ENCODE results near the gene ELF2.

Gene ELF2

DNA sequence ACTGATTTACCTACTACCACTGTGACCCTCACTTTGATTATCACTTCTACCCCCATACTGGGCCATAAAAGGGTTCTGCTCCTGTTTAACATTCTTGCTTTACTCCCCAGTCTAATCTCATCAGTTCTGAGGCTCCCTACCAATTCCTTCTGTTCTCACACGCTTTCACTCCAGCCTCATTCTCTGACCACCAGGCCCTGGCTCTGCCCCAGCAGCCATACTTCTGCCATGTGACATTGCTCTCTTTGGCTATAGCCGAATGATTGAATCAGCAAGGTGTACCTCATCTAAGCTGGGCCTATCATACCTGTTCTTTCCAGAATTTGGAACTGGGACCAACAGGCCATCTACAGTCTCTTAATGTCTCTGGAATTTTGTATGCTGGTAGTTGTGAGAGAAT lies 14.4 kb upstream of the ELF2 start:
- peak overlapping the region; percentile 7 for H2AFZ ChIP-seq
- H3K9me3 ChIP-seq (ENCODE audit: control insufficient read depth, low read length): no peaks in the 10 kb centered on the region
- H3K27ac ChIP-seq: no peak overlapping the region
- H3K4me3 ChIP-seq (ENCODE audit: low read depth, low read length): no peak overlapping the region
- H3K9ac ChIP-seq: no peak overlapping the region
- H3K79me2 ChIP-seq: no peaks in the 10 kb centered on the region
- no peaks in the 10 kb centered on the region for H3K36me3 ChIP-seq (ENCODE audit: control insufficient read depth, insufficient read depth, low read length)
- no peak overlapping the region for H3K4me2 ChIP-seq (ENCODE audit: low read length)
- H3K27me3 ChIP-seq (ENCODE audit: control insufficient read depth, insufficient read depth, low read length): no peaks in the 10 kb centered on the region
- TF ChIP-seq, protein P1, sequence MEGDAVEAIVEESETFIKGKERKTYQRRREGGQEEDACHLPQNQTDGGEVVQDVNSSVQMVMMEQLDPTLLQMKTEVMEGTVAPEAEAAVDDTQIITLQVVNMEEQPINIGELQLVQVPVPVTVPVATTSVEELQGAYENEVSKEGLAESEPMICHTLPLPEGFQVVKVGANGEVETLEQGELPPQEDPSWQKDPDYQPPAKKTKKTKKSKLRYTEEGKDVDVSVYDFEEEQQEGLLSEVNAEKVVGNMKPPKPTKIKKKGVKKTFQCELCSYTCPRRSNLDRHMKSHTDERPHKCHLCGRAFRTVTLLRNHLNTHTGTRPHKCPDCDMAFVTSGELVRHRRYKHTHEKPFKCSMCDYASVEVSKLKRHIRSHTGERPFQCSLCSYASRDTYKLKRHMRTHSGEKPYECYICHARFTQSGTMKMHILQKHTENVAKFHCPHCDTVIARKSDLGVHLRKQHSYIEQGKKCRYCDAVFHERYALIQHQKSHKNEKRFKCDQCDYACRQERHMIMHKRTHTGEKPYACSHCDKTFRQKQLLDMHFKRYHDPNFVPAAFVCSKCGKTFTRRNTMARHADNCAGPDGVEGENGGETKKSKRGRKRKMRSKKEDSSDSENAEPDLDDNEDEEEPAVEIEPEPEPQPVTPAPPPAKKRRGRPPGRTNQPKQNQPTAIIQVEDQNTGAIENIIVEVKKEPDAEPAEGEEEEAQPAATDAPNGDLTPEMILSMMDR (IDR thresholded peaks at IDR 0.05): no peak
- no peaks in the 10 kb centered on the region for H3K4me1 ChIP-seq

DNA sequence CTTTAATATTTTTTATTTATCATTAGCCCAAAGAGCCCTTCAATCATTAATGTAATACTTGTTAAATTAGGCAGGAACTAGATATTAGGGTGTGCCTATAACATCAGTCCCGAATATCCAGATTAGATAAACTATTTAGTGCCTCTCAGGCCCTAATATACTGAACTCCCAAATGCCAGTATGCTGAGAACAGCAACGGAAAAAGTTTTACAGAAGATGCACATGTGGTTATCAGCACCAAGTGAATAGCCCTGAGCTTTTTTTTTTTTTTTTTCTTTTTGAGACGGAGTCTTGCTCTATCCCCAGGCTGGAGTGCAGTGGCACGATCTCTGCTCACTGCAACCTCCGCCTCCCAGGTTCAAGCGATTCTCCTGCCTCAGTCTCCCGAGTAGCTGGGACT lies 13.0 kb upstream of the ELF2 start:
- H3K9ac ChIP-seq: no peak overlapping the region
- TF ChIP-seq, protein P1 (IDR thresholded peaks at IDR 0.05): no peak
- no peak overlapping the region for H3K27ac ChIP-seq

DNA sequence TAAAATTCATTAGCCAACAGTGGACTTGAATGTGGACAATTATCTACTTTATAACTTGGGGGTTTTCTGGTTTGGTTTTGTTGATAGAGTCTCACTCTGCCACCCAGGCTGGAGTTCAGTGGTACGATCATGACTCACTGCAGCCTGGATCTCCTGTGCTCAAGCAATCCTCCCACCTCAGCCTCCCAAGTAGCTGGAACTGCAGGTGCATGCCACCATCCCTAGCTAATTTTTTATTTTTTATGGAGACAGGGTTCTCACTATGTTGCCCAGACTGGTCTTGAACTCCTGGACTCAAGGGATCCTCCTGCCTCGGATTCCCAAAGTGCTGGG lies 12.4 kb upstream of the ELF2 start:
- TF ChIP-seq, protein P1 (IDR thresholded peaks at IDR 0.05): no peak
- no peaks in the 10 kb centered on the region for H3K27me3 ChIP-seq (ENCODE audit: control insufficient read depth, insufficient read depth, low read length)
- no peak overlapping the region for H3K4me3 ChIP-seq (ENCODE audit: low read depth, low read length)
- H3K9ac ChIP-seq: no peak overlapping the region
- no peaks in the 10 kb centered on the region for H3K9me3 ChIP-seq (ENCODE audit: control insufficient read depth, low read length)
- H3K4me2 ChIP-seq (ENCODE audit: low read length): no peak overlapping the region
- H3K36me3 ChIP-seq (ENCODE audit: control insufficient read depth, insufficient read depth, low read length): no peaks in the 10 kb centered on the region
- no peak overlapping the region for H2AFZ ChIP-seq
- H3K79me2 ChIP-seq: no peaks in the 10 kb centered on the region
- no peak overlapping the region for H3K27ac ChIP-seq
- H3K4me1 ChIP-seq: no peaks in the 10 kb centered on the region

More for the DNA sequence above, 13.0 kb upstream of the ELF2 start:
- no peaks in the 10 kb centered on the region for H3K79me2 ChIP-seq
- H3K36me3 ChIP-seq (ENCODE audit: control insufficient read depth, insufficient read depth, low read length): no peaks in the 10 kb centered on the region
- no peaks in the 10 kb centered on the region for H3K9me3 ChIP-seq (ENCODE audit: control insufficient read depth, low read length)
- no peaks in the 10 kb centered on the region for H3K4me1 ChIP-seq
- no peak overlapping the region for H3K4me2 ChIP-seq (ENCODE audit: low read length)
- no peak overlapping the region for H3K4me3 ChIP-seq (ENCODE audit: low read depth, low read length)
- H2AFZ ChIP-seq: no peak overlapping the region
- no peaks in the 10 kb centered on the region for H3K27me3 ChIP-seq (ENCODE audit: control insufficient read depth, insufficient read depth, low read length)

DNA sequence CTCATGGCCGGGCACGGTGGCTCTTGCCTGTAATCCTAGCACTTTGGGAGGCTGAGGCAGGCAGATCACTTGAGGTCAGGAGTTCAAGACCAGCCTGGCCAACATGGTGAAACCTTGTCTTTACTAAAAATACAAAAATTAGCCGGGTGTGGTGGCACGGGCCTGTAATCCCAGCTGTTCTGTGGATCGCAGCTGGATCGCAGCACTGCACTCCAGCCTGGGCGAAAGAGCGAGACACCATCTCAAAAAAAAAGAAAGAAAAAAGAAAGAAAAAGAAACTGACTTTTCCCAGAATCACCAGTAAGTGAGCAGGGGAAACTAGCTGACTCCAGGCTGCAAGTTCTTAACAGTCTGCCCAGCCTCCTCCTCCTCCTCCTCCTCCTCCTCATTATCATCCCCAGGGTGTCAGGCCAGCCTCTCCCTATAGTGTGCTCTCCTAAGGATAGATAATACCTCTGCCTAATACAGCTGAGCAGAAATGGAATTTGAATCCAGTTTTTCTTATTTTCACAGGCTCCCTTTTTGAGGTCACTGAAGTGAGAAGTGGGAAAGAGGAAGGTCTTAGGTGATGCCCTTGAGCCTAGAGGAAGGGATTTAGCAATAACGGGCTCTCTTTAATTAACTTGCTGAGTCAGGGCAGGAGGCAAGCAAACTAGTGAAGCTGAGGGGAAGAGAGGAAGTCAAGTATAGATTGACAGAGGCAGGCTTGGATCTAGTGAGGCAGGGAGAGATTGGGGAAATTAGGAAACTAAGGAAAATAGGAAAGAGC lies 11.8 kb upstream of the ELF2 start:
- H3K27me3 ChIP-seq (ENCODE audit: control insufficient read depth, insufficient read depth, low read length): no peaks in the 10 kb centered on the region
- no peak overlapping the region for H3K4me3 ChIP-seq (ENCODE audit: low read depth, low read length)
- H3K27ac ChIP-seq: no peak overlapping the region
- H2AFZ ChIP-seq: peak overlapping the region; percentile 38
- no peaks in the 10 kb centered on the region for H3K36me3 ChIP-seq (ENCODE audit: control insufficient read depth, insufficient read depth, low read length)
- TF ChIP-seq, protein P1 (IDR thresholded peaks at IDR 0.05): no peak
- H3K79me2 ChIP-seq: no peaks in the 10 kb centered on the region
- no peaks in the 10 kb centered on the region for H3K9me3 ChIP-seq (ENCODE audit: control insufficient read depth, low read length)
- H3K4me1 ChIP-seq: no peaks in the 10 kb centered on the region
- no peak overlapping the region for H3K9ac ChIP-seq
- no peak overlapping the region for H3K4me2 ChIP-seq (ENCODE audit: low read length)

DNA sequence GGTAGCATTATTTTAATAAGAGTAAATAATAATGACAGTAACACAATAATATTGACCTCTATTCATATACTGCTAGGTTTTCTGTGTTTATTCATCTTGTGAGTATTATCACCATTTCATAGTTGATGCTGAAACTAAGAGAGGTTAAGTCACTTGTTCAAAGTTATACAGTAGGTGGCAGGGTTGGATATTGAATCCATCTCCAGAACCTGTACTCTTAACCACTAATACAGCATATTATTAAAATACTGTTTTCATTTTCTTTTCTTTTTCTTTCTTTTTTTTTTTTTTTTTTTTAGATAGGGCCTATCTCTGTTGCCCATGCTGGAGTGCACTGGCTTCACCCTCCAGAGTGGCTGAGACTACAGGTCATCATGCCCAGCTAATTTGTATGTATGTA lies 7.1 kb upstream of the ELF2 start:
- Histone ChIP-seq H3K79me2 (no peaks in the 10 kb centered on the region), H3K4me1 (no peaks in the 10 kb centered on the region), H3K4me3 (ENCODE audit: low read depth, low read length) (no peak overlapping the region), H3K36me3 (ENCODE audit: control insufficient read depth, insufficient read depth, low read length) (no peaks in the 10 kb centered on the region), H2AFZ (no peak overlapping the region), H3K9me3 (ENCODE audit: control insufficient read depth, low read length) (no peaks in the 10 kb centered on the region), H3K4me2 (ENCODE audit: low read length) (no peak overlapping the region), H3K27me3 (ENCODE audit: control insufficient read depth, insufficient read depth, low read length) (no peaks in the 10 kb centered on the region), H3K27ac (no peak overlapping the region), H3K9ac (no peak overlapping the region)
- TF ChIP-seq, protein P1 (IDR thresholded peaks at IDR 0.05): no peak

Data from parathyroid adenoma (tissue), 2 donors.